ENCODE measurements around the gene TAF6.

GRCh38 chr7:100124301-100125230, 5.4 kb upstream of the TAF6 start:
- TF ChIP-seq TFCP2L1 (CRISPR knock-in tag; IDR thresholded peaks at IDR 0.05) (no peak), POLR2A (IDR thresholded peaks at IDR 0.05; ENCODE audit: low read length) (no peak), EP300 (IDR thresholded peaks at IDR 0.05) (no peak), RFX5 (IDR thresholded peaks at IDR 0.05) (no peak)
